GM19035 (cell line): ENCODE results near the gene MOV10.

Source experiments
- ATAC-seq: cut with Tn5 transposase; IDR thresholded peaks from one replicate; pipeline ENCODE4 v1.9.1; 2021; ENCODE audit not compliant: unreplicated experiment

The MOV10 gene

GRCh38 chr1:112674986-112675727 lies 698 bp downstream of the MOV10 start:
- ATAC-seq = peak; percentile 54

DNA sequence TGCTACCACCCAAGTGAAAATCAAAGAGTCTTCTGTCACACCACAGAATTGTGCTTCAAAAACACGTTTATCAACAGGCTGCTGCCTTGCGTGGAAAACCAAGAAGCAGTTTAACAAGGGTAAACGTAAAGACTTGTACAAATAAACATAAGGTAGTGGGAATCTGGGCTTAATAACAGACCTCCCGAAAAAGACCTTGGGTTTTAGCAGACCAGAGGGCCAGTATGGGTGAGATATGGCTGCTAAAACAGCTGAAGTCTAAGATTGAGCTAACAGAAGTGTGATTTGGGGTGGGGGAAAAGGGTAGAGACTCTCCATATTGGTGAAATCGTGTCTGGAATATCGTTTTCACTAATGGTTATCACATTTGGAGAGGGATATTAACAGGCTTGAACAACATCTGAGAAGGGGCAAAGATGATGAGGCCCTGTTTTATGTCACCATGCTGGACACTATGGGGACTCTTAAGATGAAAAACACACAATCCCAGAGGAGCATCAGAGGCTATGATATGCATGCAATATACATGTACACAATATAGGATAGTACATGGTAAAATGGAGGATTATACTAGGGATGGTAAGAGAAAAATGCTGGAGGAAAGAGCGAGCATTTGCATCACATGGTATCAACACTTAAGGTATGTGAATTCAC lies 1.4 kb downstream of the MOV10 start:
- ATAC-seq = no peak

GRCh38 chr1:112676543-112676942 lies 2.1 kb downstream of the MOV10 start:
- ATAC-seq = no peak

DNA sequence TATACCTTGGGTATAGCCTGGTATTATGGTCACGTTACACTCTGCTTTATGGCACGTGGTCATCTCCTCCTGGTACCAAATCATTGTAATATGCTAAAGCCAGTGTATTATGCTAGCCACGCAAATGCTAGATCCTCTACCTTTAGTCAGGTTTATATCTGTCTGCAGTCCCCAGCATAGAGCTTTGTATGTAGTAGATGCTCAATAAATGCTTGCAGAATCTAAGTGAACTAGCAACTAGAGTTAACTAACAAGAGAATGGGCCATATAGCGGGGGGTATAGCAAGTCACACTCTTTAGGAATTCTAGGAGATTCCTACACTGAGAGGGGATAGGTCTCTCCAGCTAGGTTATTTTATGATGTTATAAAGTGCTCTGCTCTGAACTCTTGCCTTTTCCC lies 3.0 kb downstream of the MOV10 start:
- ATAC-seq = no peak

DNA sequence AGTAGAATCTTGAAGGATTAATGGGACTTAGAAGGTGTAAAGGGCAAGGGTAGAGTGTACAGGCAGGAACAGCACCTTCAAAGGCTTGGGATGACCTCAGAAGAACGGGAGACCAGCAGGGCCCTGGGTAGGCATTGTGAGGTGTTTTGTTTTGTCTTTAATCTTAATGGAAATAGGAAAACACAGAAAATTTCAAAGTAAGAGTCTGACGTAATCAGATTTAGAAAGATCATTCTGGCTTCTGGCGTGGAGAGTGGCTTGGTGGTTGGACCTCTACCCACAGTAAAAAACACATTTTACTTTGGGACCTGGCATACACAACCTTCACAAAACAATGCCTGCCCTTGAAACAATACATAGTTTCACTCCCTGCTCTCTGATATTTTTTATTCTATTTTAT lies 4.1 kb downstream of the MOV10 start:
- ATAC-seq = no peak

GRCh38 chr1:112685913-112686312 lies 11.5 kb downstream of the MOV10 start:
- no peak for ATAC-seq

- ATAC-seq = no peak
These were observed 12.0 kb downstream of the MOV10 start for GRCh38 chr1:112686417-112686816.

GRCh38 chr1:112686835-112687234 lies 12.4 kb downstream of the MOV10 start:
- no peak for ATAC-seq

- no peak for ATAC-seq
These were observed 12.9 kb downstream of the MOV10 start for GRCh38 chr1:112687361-112687760.

- ATAC-seq = no peak
These were observed 13.5 kb downstream of the MOV10 start for GRCh38 chr1:112687785-112688496.

- ATAC-seq = no peak
These were observed 14.3 kb downstream of the MOV10 start for GRCh38 chr1:112688781-112689193.

DNA sequence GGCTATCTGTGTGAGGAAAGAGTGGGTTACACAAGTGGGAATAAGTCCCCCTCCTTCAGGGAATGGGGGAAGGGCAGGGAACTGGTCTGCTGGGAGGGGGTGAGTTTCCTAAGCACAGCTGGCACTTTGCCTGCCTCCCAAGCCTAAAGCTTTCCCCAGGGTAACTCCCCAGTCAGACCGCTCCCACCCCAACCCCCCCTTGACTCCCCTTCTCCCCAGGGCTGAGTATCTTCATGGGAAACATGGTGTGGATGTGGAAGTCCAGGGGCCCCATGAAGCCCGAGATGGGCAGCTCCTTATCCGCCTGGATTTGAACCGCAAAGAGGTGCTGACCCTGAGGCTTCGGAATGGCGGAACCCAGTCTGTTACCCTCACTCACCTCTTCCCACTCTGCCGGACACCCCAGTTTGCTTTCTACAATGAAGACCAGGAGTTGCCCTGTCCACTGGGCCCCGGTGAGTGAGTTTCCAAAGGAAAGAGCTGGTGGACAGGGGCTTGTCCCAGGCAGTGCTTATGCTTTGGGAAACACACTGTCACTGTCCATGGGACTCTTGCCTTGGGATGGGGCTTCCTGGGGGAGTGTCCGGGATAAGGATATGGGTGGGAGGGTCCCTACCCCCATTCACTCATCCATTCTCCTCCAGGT lies 14.9 kb downstream of the MOV10 start:
- no peak for ATAC-seq

- no peak for ATAC-seq
These were observed 15.4 kb downstream of the MOV10 start for GRCh38 chr1:112689842-112690237.

GRCh38 chr1:112692681-112693080 lies 18.2 kb downstream of the MOV10 start:
- ATAC-seq = no peak

DNA sequence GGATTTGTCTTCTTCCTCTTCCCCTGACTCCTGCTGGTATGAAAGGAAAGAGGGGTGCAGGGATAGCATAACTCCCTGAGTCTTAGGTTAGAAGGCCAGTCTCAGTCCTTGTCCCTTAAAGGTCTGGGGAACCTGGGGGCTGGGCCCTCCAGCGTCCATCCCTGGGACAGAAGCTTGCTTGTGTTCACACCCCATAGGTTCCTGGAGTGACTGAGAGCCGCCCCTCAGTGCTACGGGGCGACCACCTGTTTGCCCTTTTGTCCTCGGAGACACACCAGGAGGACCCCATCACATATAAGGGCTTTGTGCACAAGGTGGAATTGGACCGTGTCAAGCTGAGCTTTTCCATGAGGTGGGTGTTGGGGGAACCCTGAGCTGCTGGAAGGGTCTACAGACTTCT lies 19.4 kb downstream of the MOV10 start:
- no peak for ATAC-seq

DNA sequence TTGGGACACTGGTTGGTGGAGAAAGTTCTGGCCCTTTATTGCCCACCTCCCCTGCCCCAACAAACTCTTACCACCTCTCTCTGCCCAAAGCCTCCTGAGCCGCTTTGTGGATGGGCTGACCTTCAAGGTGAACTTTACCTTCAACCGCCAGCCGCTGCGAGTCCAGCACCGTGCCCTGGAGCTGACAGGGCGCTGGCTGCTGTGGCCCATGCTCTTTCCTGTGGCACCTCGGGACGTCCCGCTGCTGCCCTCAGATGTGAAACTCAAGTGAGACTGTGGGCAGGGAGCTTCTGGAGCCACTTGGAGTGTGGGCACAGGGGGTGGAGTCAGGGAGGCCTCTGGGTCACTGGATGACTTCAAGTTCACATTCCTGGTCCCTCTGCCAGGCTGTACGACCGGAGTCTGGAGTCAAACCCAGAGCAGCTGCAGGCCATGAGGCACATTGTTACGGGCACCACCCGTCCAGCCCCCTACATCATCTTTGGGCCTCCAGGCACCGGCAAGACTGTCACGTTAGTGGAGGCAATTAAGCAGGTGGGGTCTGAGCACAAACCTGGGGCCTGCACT lies 20.0 kb downstream of the MOV10 start:
- ATAC-seq = no peak

- ATAC-seq = no peak
These were observed 20.8 kb downstream of the MOV10 start for GRCh38 chr1:112695276-112695675.

DNA sequence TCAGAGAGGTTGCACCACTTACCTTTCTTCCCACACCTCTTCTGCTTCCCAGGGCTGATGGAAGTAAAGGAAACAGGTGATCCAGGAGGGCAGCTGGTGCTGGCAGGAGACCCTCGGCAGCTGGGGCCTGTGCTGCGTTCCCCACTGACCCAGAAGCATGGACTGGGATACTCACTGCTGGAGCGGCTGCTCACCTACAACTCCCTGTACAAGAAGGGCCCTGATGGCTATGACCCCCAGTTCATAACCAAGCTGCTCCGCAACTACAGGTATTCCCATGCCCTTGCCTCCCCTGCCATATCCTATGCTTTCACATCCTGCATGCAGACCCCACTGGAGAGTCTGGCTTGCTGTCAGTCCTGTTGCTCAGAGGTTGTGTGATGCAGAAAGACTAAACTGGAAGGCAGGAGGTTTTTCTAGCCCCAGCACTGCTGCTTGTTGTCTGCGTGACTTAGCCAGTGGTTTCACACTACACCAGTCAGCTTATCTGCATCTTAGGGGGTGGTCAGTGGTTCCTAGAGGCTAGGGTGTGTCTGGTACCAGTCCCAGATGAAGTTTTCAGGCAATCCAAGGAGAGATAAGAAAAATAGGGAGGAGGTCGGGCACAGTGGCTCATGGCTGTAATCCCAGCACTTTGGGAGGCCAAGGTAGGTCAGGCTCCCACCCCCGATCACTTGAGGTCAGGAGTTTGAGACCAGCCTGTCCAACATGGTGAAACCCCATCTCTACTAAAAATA lies 22.3 kb downstream of the MOV10 start:
- no peak for ATAC-seq

- no peak for ATAC-seq
These were observed 23.3 kb downstream of the MOV10 start for GRCh38 chr1:112697781-112698201.
